HG03571 (cell line): Measurements from ENCODE around the gene DDX49.
"Not testable (repeated sequence)": the region's sequence is repeated elsewhere in the genome, so short reads cannot be mapped to it uniquely, and the experiment has no call there.

Experiments
- ATAC-seq: cut with Tn5 transposase; IDR thresholded peaks from one replicate; pipeline ENCODE4 v1.9.1; 2021; ENCODE audit not compliant: unreplicated experiment

The DDX49 gene

DNA sequence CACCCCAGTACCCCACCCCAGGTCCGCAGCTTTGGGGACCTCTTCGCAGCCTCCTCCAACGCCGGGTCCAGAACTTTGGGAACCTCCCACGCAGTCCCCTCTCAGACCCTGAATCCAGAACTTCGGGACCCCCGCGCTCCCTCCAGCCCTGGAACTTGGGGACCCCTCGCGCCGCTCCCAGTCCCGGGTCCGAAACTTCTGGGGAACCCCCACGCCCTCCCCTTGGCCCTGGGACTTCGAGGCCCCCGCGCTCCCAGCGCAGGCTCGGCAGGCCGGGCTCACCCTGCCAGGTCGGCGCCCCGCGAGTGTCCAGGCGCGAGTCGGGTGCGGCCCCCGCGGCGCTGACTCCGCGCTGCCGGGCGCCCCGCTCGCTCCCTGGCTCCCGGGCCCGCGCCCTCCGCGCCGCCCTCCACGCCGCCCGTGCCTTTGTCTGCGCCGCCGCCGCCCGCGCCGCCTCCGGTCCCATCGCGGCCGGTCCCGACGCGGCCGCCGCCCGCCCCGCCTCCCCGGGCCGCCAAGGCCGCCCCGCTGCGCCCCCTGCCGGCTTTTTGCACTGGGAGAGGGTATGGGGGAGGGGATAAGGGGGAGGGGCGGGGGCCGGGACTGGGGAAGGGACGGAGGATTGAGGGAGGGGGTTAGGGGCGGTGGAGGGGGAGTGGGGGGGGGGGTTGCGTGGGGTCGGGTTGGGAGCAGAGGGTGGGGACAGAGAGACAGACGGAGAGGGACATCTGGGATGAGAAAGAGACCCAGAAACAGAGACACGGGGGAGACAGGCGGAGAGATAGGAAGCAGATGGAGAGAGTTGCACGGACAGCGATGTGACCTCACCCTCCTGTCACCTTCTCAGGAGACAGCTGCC, 21.5 kb downstream of the DDX49 start, which contains the start of gene HOMER3:
TSS of gene HOMER3 (minus strand) at position 449 of the 859 bp plus-strand sequence. CDS start 2,235 bp downstream, outside the sequence.
- ATAC-seq = no peak

DNA sequence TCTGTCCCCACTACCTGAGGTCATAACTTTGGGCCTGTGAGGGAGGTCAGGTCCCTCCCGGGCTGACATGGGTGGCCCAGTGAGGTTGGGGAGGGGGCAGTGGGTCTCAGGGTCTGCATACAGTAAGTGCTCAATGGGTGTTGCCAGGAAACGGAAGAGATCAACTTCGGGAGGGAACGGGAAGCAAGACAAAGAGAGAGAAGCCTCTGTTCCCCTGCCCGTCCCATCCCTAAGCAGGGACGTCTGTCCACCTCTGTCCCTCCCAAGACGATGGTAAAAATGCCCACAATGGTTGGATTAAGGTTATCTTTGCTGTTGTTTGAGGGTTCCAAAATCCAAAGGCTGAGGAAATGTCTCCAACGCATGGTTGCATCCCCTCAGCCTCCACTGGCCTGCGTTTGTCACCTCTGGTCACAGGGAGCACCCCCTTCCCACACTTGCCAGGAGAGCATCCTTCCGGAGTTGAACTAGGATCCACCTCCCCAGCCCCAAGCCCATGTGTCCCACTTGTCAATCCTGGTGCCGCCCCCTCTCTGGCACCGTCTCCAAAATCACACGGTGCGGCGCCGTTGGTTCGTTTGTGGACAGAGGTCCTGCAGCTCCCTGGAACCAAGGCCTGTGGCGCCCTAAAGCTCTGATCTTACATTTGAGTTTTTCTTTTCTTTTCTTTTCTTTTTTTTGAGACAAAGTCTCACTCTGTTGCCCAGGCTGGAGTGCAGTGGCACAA, 22.3 kb downstream of the DDX49 start:
- no peak for ATAC-seq

DNA sequence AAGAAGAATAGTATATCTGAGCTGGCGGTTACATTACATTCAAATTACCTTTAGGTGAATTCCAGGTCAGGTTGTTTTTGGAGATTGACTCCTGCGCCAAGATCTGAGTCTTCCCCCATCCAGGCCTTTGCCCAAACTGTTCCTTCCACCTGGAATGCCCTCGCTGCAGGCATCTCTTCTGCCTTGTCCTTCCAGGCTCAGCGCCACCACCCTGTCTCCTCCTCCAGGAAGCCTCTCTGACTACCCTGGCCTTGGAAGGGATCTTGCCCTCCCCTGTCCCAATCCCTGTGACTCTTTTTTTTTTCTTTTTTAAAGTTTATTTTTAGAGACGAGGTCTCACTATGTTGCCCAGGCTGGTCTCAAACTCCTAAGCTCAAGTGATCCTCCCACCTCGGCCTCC, 23.2 kb downstream of the DDX49 start:
- no peak for ATAC-seq

DNA sequence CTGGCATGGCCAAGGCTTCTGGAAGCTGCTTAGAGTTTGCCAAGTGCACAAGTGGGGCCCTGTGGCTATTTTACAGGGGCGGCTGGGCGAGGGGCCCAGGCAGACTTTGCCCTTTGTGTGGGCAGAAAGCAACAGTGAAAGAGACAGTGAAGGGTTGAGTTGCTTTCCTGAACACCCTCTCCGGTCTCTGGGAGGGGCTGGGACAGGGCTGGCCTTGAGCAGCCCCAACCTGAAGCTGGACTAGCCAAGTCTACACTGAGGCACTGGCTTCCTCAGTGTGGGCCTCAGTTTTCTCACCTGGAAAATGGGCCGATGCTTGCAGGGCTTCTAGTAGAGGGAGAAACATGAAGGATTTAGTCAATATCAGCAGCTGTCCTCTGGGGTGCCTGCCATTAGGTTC, 23.9 kb downstream of the DDX49 start:
- no peak for ATAC-seq

DNA sequence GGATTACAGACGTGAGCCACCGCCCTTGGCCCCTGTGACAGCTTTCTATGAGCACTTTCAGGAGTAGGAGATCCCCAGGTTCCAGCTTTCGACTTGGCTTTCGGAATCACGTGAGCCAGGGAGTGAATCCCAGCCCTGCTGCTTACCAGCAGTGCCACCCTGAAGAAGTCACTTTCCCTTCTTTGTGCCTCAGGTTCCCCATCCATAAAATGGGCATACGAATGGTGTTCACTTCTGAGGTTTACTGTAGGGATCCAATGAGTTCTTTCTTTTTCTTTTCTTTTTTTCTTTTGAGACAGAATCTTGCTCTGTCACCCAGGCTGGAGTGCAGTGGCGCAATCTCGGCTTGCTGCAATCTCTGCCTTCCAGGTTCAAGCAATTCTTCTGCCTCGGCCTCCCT, 25.8 kb downstream of the DDX49 start:
- ATAC-seq = no peak

GRCh38 chr19:18946335-18946734, 26.8 kb downstream of the DDX49 start:
- no peak for ATAC-seq

GRCh38 chr19:18946918-18947317, 27.4 kb downstream of the DDX49 start:
- no peak for ATAC-seq

- ATAC-seq = no peak
These were observed 28.8 kb downstream of the DDX49 start for GRCh38 chr19:18948075-18948975.

DNA sequence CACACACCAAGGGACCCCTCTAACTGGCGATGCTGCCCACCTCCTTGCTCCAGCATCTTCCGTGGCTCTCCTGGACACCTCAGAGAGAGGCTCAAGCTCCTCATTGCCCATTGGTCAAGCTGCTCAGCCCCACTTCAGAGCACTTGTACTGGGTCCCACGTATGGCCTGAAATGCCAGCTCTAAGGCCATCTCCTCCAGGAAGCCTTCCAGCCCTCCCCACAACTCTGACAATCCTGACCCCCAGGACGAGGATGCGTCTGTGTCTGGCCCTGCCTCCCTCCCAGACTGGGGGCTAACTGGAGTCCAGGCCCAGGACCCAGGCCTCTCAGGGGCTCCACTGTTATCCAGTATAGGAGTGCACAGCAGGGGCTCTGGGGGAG, 29.5 kb downstream of the DDX49 start:
- ATAC-seq = no peak

DNA sequence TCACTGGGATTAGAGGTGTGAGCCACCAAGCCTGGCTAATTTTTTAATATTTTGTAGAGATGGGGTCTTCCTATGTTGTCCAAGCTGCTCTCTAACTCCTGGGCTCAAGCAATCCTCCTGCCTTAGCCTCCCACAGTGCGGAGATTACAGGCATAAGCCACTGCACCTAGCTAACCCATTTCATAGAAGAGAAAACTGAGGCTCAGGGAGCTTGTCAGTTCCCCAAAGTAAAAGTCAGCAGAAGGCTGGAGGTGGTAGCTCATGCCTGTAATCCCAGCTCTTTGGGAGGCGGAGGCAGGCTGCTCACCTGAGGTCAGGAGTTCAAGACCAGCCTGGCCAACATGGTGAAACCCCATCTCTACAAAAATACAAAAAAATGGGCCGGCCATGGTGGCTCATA, 30.3 kb downstream of the DDX49 start:
- ATAC-seq = no peak

DNA sequence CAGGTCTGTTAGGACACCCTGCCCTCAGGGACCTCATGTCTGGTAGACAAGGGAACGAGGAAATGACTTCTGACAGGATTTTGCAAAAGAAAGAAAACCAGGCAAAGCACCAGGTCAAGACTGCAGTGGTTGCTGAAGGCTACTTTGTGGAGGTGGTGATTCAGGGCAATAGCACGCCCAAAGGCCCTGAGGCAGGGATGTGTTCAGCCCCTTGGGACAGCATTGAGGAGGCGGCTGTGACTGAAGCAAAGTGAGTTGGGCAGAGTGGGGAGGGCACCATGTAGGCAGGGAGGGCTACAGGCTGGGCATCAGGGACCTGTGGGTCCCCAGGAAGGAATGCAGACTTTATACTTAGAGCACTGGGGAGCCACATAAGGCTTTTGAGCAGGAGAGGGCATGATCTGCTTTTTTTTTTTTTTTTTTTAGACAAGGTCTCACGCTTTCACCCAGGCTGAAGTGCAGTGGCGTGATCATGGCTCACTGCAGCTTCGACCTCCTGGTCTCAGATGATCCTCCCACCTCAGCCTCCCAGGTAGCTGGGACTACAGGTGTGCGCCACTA, 32.3 kb downstream of the DDX49 start:
- ATAC-seq = no peak

DNA sequence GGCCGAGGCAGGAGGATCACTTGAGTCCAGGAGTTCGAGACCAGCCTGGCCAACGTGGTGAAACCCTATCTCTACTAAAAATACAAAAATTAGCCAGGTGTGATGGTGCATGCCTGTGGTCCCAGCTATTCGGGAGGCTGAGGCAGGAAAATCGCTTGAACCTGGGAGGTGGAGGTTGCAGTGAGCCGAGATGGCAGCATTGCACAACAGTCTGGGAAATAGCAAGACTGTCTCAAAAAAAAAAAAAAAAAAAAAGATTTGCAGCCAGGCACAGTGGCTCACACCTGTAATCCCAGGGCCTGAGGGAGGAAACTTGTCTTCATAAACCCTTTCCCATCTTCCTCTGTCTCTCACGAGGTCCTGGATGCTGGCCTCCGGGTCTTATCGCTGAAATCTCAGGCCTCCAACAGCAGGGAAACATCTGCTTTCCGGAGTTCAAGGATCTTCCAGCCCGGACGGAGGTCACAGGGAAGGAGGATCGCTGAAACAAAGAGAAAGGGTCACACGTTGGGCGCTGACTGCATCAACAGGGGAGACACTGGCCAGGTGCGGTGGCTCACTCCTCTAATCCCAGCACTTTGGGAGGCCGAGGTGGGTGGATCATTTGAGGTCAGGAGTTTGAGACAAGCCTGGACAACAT, 33.0 kb downstream of the DDX49 start:
- ATAC-seq = not testable (repeated sequence)

- ATAC-seq = no peak
These were observed 34.6 kb downstream of the DDX49 start for GRCh38 chr19:18954094-18954493.

DNA sequence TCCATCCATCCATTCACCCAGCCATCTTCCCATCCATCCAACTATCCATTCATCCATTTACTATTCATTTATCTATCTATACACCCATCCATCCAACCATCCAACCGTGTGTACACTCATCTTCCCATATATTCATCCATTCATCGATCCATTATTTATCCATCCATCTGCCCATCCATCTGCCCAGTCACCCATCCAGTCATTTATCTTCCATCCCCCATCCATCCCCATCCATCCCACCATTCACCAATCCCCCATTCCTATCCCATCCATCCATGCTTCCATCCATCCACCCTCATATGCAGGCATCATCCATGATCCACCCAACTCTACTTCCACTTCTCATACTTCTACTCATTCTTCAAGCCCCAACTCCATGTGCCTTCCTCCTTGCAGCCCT, 35.5 kb downstream of the DDX49 start:
- no peak for ATAC-seq

DNA sequence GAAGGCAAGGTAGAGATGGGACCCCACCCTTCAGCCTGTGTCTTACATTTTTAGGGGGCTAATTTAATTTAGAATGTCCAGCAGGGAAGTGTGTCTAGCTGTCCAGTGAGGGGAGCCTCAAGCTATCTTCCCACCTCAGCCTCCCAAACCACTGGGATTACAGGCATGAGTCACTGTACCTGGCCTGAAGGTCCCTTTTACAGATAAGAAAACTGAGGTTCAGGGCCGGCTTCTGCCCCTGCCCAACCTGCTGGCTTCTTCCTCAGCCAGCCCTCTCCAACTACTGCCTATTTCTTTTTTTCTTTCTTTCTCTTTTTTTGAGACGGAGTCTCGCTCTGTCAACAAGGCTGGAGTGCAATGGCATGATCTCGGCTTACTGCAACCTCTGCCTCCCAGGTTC, 40.9 kb downstream of the DDX49 start:
- ATAC-seq = no peak

DNA sequence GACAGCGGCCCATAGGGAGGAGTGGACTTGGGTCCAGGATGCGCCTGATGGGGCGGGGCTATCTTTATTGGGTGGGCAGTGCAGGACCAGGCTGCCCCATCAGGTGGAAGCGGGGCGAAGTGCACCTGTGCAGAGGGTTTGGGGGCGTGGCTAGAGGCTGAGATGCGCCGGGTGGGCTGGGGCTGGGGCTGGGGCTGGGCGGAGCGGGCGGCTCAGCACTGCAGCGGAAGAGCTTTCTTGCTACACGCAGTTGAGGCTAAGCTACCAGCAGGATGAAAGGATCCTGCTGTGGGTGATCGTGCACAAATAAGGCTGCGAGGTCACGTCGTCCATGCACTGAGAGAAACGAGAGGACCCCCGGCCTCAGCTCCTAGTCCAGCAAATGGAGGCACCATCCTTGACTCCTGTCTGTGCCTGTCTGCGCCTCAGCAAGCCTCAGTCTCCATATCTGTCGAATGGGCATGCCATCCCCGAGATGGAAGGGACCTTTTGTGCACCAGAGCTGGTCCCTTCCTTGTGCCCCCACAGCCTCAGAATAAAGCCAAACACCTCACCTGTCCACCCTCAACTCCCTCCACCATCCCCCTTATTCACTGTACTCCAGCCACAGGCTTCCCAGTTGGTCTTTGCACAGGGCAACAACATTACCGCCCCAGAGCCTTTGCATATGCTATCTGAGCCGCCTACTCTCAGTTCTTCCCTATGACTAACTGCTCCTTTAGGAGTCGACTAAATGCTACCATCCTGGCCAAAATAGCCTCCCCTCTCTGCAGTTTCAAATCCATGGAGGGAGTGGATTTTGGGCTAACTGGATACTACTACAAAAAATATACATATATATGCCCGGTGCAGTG, 42.5 kb downstream of the DDX49 start:
- no peak for ATAC-seq

GRCh38 chr19:18964121-18964520, 44.6 kb downstream of the DDX49 start:
- no peak for ATAC-seq

DNA sequence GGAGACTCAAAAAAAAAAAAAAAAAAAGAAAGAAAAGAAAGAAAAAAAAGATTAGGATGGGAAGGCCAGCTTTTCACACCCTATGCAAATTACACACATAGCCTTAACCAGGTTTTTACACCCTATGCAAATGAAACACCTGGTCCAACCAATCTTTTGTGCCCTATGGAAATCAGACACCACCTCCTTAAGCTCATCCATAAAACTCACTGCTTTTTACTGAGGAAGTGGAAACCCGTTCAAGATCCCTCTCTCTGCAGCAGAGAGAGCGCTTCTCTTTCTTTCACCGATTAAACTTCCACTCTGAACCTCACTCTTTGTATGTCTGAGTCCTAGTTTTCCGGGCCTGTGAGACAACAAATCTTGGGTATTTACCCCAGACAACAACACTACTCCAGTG, 46.8 kb downstream of the DDX49 start:
- no peak for ATAC-seq

DNA sequence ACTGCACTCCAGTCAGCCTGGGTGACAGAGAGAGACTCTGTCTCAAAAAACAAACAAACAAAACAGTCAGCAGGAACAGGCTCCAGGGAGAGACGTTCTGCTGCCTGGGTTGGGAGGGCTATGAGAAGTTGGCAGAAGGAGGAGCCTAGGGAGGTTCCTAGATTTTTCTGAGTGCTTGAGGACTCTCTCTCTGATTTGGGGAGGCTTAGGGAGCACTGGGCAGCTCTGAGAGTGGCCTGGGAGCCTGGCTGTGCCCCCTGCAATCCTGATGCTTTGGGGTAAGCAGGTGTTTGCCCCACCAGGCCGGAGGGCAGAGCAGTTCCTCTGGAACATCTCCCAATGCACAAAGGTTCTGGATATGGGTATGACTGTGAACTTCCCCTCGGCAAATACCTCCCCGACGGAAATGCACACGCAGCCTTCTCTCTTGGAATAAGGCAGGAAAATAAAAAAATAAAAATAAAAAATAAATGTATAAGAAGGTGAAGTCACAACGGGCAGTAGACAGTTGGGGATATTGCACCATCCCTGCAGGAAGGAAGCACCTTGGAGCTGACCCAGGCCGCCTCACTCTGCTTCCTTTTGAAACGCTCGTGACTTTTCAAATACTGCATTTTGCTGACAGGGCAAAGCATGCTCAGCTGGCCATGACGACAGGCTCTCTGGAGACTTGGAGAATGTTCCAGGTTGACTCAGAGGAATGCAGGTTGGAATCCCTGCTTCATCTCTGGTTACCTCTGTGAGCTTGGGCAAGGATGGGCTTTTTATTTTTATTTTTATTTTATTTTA, 48.0 kb downstream of the DDX49 start:
- no peak for ATAC-seq
